ENCODE data around the gene RIMBP2.

RIMBP2 gene

DNA sequence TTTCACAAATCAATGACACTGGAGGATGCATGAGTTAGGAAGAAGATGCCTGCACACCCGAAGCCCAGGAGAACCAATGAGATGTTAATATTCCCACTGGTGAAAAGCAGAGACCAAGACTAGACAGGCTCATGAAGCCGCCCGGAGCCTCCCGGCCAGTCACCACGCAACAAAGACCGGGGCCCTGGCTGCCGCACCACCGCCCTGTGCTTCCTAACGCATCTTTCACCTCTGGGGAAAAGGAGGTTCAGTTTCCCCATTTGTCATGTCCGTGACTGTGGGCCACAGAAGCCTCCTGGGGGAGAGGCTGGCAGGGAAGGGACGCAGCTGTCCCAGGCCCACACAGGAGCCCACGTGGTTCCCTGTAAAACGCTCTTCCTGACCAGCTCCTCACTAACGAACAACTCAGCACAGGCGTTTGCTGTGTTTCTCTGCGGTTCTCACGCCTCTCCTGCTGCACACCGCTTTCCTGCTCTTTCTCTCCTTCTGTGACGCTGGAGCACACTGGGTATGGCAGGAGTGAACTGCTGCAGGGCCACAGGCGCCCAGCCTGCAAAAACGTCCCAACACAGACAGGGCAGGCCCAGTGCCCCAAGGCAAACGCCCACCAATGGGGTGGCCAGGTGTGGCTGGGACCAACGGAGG is 10.8 kb downstream of the RIMBP2 start:
- Histone ChIP-seq H3K4ac (ENCODE audit: low read length) (peak overlapping the region; percentile 60), H2BK5ac (ENCODE audit: low read length) (peak overlapping the region; percentile 71), H2AK5ac (ENCODE audit: low read depth, low read length) (peak overlapping the region; percentile 64), H3K27me3 (ENCODE audit: control insufficient read depth in 3 of 3, insufficient read depth in 3 of 3, low read depth in 1 of 3, low read length in 3 of 3) (peaks cover 0 to 14% (median 0%) of the 10 kb centered on the region in 3 experiments), H3K9me3 (replicated peaks in 1 of 2; ENCODE audit: control insufficient read depth in 2 of 2, insufficient read depth in 1 of 2, low read depth in 1 of 2, low read length in 2 of 2) (peaks cover 0 to 3% of the 10 kb centered on the region in 2 donors), H3K18ac (ENCODE audit: low read length) (peak overlapping the region; percentile 89), H3K4me3 (ENCODE audit: low read length in 2 of 2) (no peak overlapping the region), H3K23ac (ENCODE audit: low read depth, low read length, poor library complexity) (peak overlapping the region; percentile 18), H2AFZ (ENCODE audit: low read length) (no peak overlapping the region), H3K9ac (ENCODE audit: low read depth, low read length, poor library complexity) (no peak overlapping the region), H3K4me2 (ENCODE audit: insufficient read depth, low read length, poor library complexity, severe bottlenecking) (no peak overlapping the region), H2BK15ac (ENCODE audit: low read length) (peak overlapping the region; percentile 90), H3K14ac (ENCODE audit: low read length) (no peak overlapping the region), H3K36me3 (replicated peaks in 1 of 2; ENCODE audit: control insufficient read depth in 2 of 2, insufficient read depth in 2 of 2, low read length in 2 of 2) (no peaks in the 10 kb centered on the region), H2BK12ac (ENCODE audit: low read length) (peak overlapping the region; percentile 85), H3K79me1 (ENCODE audit: low read depth, low read length) (no peaks in the 10 kb centered on the region), H3K4me1 (ENCODE audit: control insufficient read depth in 2 of 2, insufficient read depth in 1 of 2, low read depth in 1 of 2, low read length in 2 of 2) (peaks cover 0 to 27% of the 10 kb centered on the region in 2 donors), H4K8ac (ENCODE audit: low read depth, low read length) (no peak overlapping the region), H4K91ac (ENCODE audit: low read depth, low read length, poor library complexity) (no peak overlapping the region), H3K27ac (replicated peaks; ENCODE audit: low read length) (no peak overlapping the region), H2BK120ac (ENCODE audit: low read depth, low read length) (no peak overlapping the region)
- WGBS, 2 donors (ENCODE audit: extremely low coverage in 2 of 2, insufficient read length in 2 of 2, insufficient replicate concordance in 1 of 2), result no CpG with 5 or more reads among the region's 23 CpGs
- no peak for DNase-seq (ENCODE audit: low spot score)

DNA sequence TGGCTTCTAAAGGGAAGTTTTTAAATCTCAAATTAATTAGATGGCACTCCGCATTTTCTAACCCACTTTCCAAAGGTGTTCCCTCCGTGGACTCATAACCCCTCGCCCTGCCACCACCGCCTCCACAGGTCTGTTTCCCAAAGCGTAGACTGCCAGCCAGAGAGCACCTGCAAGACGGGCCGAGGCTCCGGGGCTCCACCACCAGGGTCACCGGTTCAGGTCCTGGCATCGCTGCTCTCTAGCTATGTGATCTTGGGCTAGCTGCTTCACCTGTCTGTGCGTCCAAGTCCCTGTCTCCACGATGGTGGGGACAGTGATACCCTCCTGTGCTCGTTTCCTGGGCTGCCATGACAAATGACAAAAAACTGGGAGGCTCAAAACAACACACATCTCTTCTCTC is 11.5 kb downstream of the RIMBP2 start:
- Histone ChIP-seq H3K4me3 (ENCODE audit: low read length in 2 of 2) (no peak overlapping the region), H3K27me3 (ENCODE audit: control insufficient read depth in 3 of 3, insufficient read depth in 3 of 3, low read depth in 1 of 3, low read length in 3 of 3) (peaks cover 0 to 14% (median 0%) of the 10 kb centered on the region in 3 experiments), H3K23ac (ENCODE audit: low read depth, low read length, poor library complexity) (no peak overlapping the region), H2AFZ (ENCODE audit: low read length) (no peak overlapping the region), H2AK5ac (ENCODE audit: low read depth, low read length) (peak overlapping the region; percentile 64), H2BK15ac (ENCODE audit: low read length) (peak overlapping the region; percentile 90), H4K91ac (ENCODE audit: low read depth, low read length, poor library complexity) (no peak overlapping the region), H3K4me1 (ENCODE audit: control insufficient read depth in 2 of 2, insufficient read depth in 1 of 2, low read depth in 1 of 2, low read length in 2 of 2) (peaks cover 0 to 26% of the 10 kb centered on the region in 2 donors), H2BK5ac (ENCODE audit: low read length) (no peak overlapping the region), H3K79me1 (ENCODE audit: low read depth, low read length) (no peaks in the 10 kb centered on the region), H4K8ac (ENCODE audit: low read depth, low read length) (no peak overlapping the region), H2BK120ac (ENCODE audit: low read depth, low read length) (no peak overlapping the region), H3K9me3 (replicated peaks in 1 of 2; ENCODE audit: control insufficient read depth in 2 of 2, insufficient read depth in 1 of 2, low read depth in 1 of 2, low read length in 2 of 2) (peaks cover 0 to 3% of the 10 kb centered on the region in 2 donors), H3K4ac (ENCODE audit: low read length) (no peak overlapping the region), H3K27ac (replicated peaks; ENCODE audit: low read length) (no peak overlapping the region), H2BK12ac (ENCODE audit: low read length) (no peak overlapping the region), H3K14ac (ENCODE audit: low read length) (no peak overlapping the region), H3K36me3 (replicated peaks in 1 of 2; ENCODE audit: control insufficient read depth in 2 of 2, insufficient read depth in 2 of 2, low read length in 2 of 2) (no peaks in the 10 kb centered on the region), H3K4me2 (ENCODE audit: insufficient read depth, low read length, poor library complexity, severe bottlenecking) (no peak overlapping the region), H3K18ac (ENCODE audit: low read length) (peak overlapping the region; percentile 5), H3K9ac (ENCODE audit: low read depth, low read length, poor library complexity) (no peak overlapping the region)
- WGBS, 2 donors (ENCODE audit: extremely low coverage in 2 of 2, insufficient read length in 2 of 2, insufficient replicate concordance in 1 of 2), result no CpG with 5 or more reads among the region's 13 CpGs
- DNase-seq (ENCODE audit: low spot score), result no peak

DNA sequence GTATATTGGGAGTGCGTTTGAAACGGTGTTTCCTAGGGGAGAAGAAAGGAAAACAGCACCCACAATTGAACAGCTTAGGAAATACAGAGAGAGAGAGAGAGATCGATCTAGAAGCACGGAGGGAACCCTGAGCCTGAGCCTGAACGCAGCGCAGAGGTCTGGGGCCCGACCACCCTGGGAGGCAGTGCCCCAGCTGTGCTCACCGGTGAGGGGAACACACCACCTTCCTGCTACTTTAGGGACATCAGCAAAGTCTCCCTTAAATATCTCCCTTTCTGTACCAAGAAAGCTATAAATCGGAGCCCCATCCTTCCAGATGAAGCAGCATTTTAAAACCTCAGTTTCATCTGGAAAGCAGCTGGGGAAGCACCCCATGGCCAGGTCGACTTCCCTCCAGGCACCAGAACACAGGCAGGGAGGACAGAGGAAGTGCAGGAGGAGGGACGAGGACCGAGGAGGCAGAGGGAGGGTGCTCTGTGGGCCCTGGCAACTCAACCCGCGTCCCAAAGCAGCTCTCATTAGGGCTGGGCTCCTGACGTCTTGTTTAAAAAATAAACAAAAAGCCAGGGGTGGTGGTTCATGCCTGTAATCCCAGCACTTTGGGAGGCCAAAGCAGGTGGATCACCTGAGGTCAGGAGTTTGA is 12.2 kb downstream of the RIMBP2 start:
- Histone ChIP-seq H3K4ac (ENCODE audit: low read length) (no peak overlapping the region), H2BK5ac (ENCODE audit: low read length) (no peak overlapping the region), H2BK15ac (ENCODE audit: low read length) (no peak overlapping the region), H2BK12ac (ENCODE audit: low read length) (peak overlapping the region; percentile 33), H3K4me2 (ENCODE audit: insufficient read depth, low read length, poor library complexity, severe bottlenecking) (no peak overlapping the region), H3K27ac (replicated peaks; ENCODE audit: low read length) (no peak overlapping the region), H3K4me1 (ENCODE audit: control insufficient read depth in 2 of 2, insufficient read depth in 1 of 2, low read depth in 1 of 2, low read length in 2 of 2) (peaks cover 0 to 26% of the 10 kb centered on the region in 2 donors), H4K8ac (ENCODE audit: low read depth, low read length) (no peak overlapping the region), H3K9ac (ENCODE audit: low read depth, low read length, poor library complexity) (no peak overlapping the region), H3K27me3 (ENCODE audit: control insufficient read depth in 3 of 3, insufficient read depth in 3 of 3, low read depth in 1 of 3, low read length in 3 of 3) (peaks cover 0 to 14% (median 0%) of the 10 kb centered on the region in 3 experiments), H2BK120ac (ENCODE audit: low read depth, low read length) (peak overlapping the region; percentile 25), H4K91ac (ENCODE audit: low read depth, low read length, poor library complexity) (peak overlapping the region; percentile 22), H3K9me3 (replicated peaks in 1 of 2; ENCODE audit: control insufficient read depth in 2 of 2, insufficient read depth in 1 of 2, low read depth in 1 of 2, low read length in 2 of 2) (peaks cover 0 to 3% of the 10 kb centered on the region in 2 donors), H3K36me3 (replicated peaks in 1 of 2; ENCODE audit: control insufficient read depth in 2 of 2, insufficient read depth in 2 of 2, low read length in 2 of 2) (no peaks in the 10 kb centered on the region), H3K4me3 (ENCODE audit: low read length in 2 of 2) (no peak overlapping the region), H3K23ac (ENCODE audit: low read depth, low read length, poor library complexity) (no peak overlapping the region), H2AK5ac (ENCODE audit: low read depth, low read length) (peak overlapping the region; percentile 36), H3K79me1 (ENCODE audit: low read depth, low read length) (no peaks in the 10 kb centered on the region), H2AFZ (ENCODE audit: low read length) (no peak overlapping the region), H3K18ac (ENCODE audit: low read length) (peak overlapping the region; percentile 86), H3K14ac (ENCODE audit: low read length) (no peak overlapping the region)
- no CpG with 5 or more reads among the region's 15 CpGs for WGBS, 2 donors (ENCODE audit: extremely low coverage in 2 of 2, insufficient read length in 2 of 2, insufficient replicate concordance in 1 of 2)
- no peak for DNase-seq (ENCODE audit: low spot score)

DNA sequence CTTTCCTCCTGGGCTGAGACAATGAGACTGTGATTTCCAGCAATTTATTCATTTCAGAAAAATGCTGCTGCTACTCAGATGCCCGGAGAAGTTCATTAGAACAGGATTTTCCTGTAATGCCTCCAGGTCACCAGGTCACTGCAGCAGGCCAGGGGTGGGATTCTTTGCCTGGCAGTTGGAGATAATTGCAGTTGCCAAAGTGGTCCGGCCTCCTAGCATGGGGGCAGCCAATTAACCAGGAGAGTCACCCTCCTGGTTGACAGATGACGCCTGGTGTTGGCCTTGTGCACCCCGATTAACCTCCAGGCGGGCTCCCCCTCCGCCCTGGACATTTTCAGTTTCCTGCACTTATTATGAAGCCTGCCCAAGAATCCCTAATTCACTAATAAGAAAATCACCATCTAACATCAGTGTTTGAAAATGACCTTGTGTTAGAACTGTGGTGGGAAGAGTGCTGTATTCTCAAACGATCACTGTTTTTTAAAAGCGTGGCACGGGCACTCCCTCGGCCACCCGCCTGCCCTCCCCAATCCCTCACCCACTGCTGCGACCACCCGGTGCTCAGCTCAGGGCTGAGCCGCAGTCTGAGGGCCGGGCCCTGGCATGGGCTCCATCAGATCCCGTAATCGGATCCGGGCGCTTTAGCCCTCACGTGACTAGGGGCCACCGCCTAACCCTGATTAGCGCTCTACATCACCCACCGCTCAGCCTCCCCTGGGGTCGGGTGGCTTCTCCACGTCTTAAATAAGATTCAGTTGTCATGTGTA is 12.9 kb downstream of the RIMBP2 start:
- Histone ChIP-seq H3K4me3 (ENCODE audit: low read length in 2 of 2) (no peak overlapping the region), H3K18ac (ENCODE audit: low read length) (peak overlapping the region; percentile 81), H2AFZ (ENCODE audit: low read length) (no peak overlapping the region), H3K27ac (replicated peaks; ENCODE audit: low read length) (peak overlapping the region; percentile 66), H4K91ac (ENCODE audit: low read depth, low read length, poor library complexity) (no peak overlapping the region), H2BK5ac (ENCODE audit: low read length) (no peak overlapping the region), H2BK12ac (ENCODE audit: low read length) (no peak overlapping the region), H3K9me3 (replicated peaks in 1 of 2; ENCODE audit: control insufficient read depth in 2 of 2, insufficient read depth in 1 of 2, low read depth in 1 of 2, low read length in 2 of 2) (peaks cover 0 to 4% of the 10 kb centered on the region in 2 donors), H3K4me2 (ENCODE audit: insufficient read depth, low read length, poor library complexity, severe bottlenecking) (no peak overlapping the region), H3K23ac (ENCODE audit: low read depth, low read length, poor library complexity) (no peak overlapping the region), H3K36me3 (replicated peaks in 1 of 2; ENCODE audit: control insufficient read depth in 2 of 2, insufficient read depth in 2 of 2, low read length in 2 of 2) (no peaks in the 10 kb centered on the region), H2BK120ac (ENCODE audit: low read depth, low read length) (peak overlapping the region; percentile 25), H3K14ac (ENCODE audit: low read length) (no peak overlapping the region), H3K4me1 (ENCODE audit: control insufficient read depth in 2 of 2, insufficient read depth in 1 of 2, low read depth in 1 of 2, low read length in 2 of 2) (peaks cover 0 to 26% of the 10 kb centered on the region in 2 donors), H2AK5ac (ENCODE audit: low read depth, low read length) (no peak overlapping the region), H3K4ac (ENCODE audit: low read length) (no peak overlapping the region), H4K8ac (ENCODE audit: low read depth, low read length) (no peak overlapping the region), H3K27me3 (ENCODE audit: control insufficient read depth in 3 of 3, insufficient read depth in 3 of 3, low read depth in 1 of 3, low read length in 3 of 3) (peaks cover 0 to 14% (median 0%) of the 10 kb centered on the region in 3 experiments), H3K79me1 (ENCODE audit: low read depth, low read length) (peaks cover 1% of the 10 kb centered on the region), H2BK15ac (ENCODE audit: low read length) (no peak overlapping the region), H3K9ac (ENCODE audit: low read depth, low read length, poor library complexity) (no peak overlapping the region)
- peak; percentile 39 for DNase-seq (ENCODE audit: low spot score)
- no CpG with 5 or more reads among the region's 25 CpGs for WGBS, 2 donors (ENCODE audit: extremely low coverage in 2 of 2, insufficient read length in 2 of 2, insufficient replicate concordance in 1 of 2)

Measured in neuronal stem cell (in vitro differentiated cells).